ENCODE data around the gene RPS6KA2.
A peak's percentile ranks its signal among the peaks of the same experiment; 100 is the strongest.

RPS6KA2 gene

GRCh38 chr6:166434336-166434735 lies 192.7 kb downstream of the RPS6KA2 start:
- Histone ChIP-seq H3K27me3 (ENCODE audit: insufficient read depth, low read depth, severe bottlenecking) (no peaks in the 10 kb centered on the region), H3K36me3 (peaks cover 5% of the 10 kb centered on the region), H3K27ac (no peak overlapping the region), H3K9me3 (ENCODE audit: severe bottlenecking) (no peaks in the 10 kb centered on the region), H3K4me3 (ENCODE audit: low read depth, low read length) (no peak overlapping the region)
- DNase-seq = no peak
- no peak for TF ChIP-seq CTCF (IDR thresholded peaks at IDR 0.05; ENCODE audit: low read depth, low read length)

GRCh38 chr6:166433096-166433495 lies 194.0 kb downstream of the RPS6KA2 start:
- no peak overlapping the region for H3K4me3 ChIP-seq (ENCODE audit: low read depth, low read length)
- peak; percentile 89 for DNase-seq
- peak overlapping the region; percentile 69 for H3K27ac ChIP-seq
- peaks cover 5% of the 10 kb centered on the region for H3K36me3 ChIP-seq
- no peak for TF ChIP-seq CTCF (IDR thresholded peaks at IDR 0.05; ENCODE audit: low read depth, low read length)
- H3K9me3 ChIP-seq (ENCODE audit: severe bottlenecking) = peaks cover 2% of the 10 kb centered on the region
- no peaks in the 10 kb centered on the region for H3K27me3 ChIP-seq (ENCODE audit: insufficient read depth, low read depth, severe bottlenecking)

- TF ChIP-seq CTCF (IDR thresholded peaks at IDR 0.05; ENCODE audit: low read depth, low read length) = no peak
- DNase-seq = no peak
Measured at GRCh38 chr6:166430269-166430668, 196.8 kb downstream of the RPS6KA2 start.

GRCh38 chr6:166424431-166424830 lies 202.6 kb downstream of the RPS6KA2 start:
- no peak for DNase-seq
- no peak for TF ChIP-seq CTCF (IDR thresholded peaks at IDR 0.05; ENCODE audit: low read depth, low read length)
- H3K36me3 ChIP-seq = no peaks in the 10 kb centered on the region; the same call in none of the 2 replicates
- no peak overlapping the region for H3K27ac ChIP-seq
- peaks cover 5% of the 10 kb centered on the region for H3K9me3 ChIP-seq (ENCODE audit: severe bottlenecking)
- no peak overlapping the region for H3K4me3 ChIP-seq (ENCODE audit: low read depth, low read length)
- H3K27me3 ChIP-seq (ENCODE audit: insufficient read depth, low read depth, severe bottlenecking) = no peaks in the 10 kb centered on the region

More at GRCh38 chr6:166430269-166430668, 196.8 kb downstream of the RPS6KA2 start:
- peaks cover 5% of the 10 kb centered on the region for H3K9me3 ChIP-seq (ENCODE audit: severe bottlenecking)
- no peak overlapping the region for H3K4me3 ChIP-seq (ENCODE audit: low read depth, low read length)
- no peaks in the 10 kb centered on the region for H3K27me3 ChIP-seq (ENCODE audit: insufficient read depth, low read depth, severe bottlenecking)
- no peak overlapping the region for H3K27ac ChIP-seq
- H3K36me3 ChIP-seq = peaks cover 5% of the 10 kb centered on the region

- no peak for TF ChIP-seq CTCF (IDR thresholded peaks at IDR 0.05; ENCODE audit: low read depth, low read length)
- Histone ChIP-seq H3K4me3 (ENCODE audit: low read depth, low read length) (no peak overlapping the region), H3K27ac (no peak overlapping the region), H3K36me3 (peaks cover 4% of the 10 kb centered on the region), H3K9me3 (ENCODE audit: severe bottlenecking) (peaks cover 3% of the 10 kb centered on the region), H3K27me3 (ENCODE audit: insufficient read depth, low read depth, severe bottlenecking) (no peaks in the 10 kb centered on the region)
- no peak for DNase-seq
Measured at GRCh38 chr6:166423781-166424180, 203.3 kb downstream of the RPS6KA2 start.

GRCh38 chr6:166423051-166423745 lies 203.9 kb downstream of the RPS6KA2 start:
- no peak for TF ChIP-seq CTCF (IDR thresholded peaks at IDR 0.05; ENCODE audit: low read depth, low read length)
- no peak overlapping the region for H3K27ac ChIP-seq
- H3K9me3 ChIP-seq (ENCODE audit: severe bottlenecking) = peaks cover 3% of the 10 kb centered on the region
- no peak overlapping the region for H3K4me3 ChIP-seq (ENCODE audit: low read depth, low read length)
- peaks cover 4% of the 10 kb centered on the region for H3K36me3 ChIP-seq
- no peaks in the 10 kb centered on the region for H3K27me3 ChIP-seq (ENCODE audit: insufficient read depth, low read depth, severe bottlenecking)
- DNase-seq = no peak
